ENCODE data around the gene WFDC10B. TPM values are rescaled to one million over a fixed set of nuclear protein-coding genes. Genes with fewer than 3 reads are reported as not detected.
"Not testable (repeated sequence)": the region's sequence is repeated elsewhere in the genome, so short reads cannot be mapped to it uniquely, and the experiment has no call there.

WFDC10B gene
- total RNA-seq, 4 donors from 2014 or later = 1.9 TPM; not detected in 3

DNA sequence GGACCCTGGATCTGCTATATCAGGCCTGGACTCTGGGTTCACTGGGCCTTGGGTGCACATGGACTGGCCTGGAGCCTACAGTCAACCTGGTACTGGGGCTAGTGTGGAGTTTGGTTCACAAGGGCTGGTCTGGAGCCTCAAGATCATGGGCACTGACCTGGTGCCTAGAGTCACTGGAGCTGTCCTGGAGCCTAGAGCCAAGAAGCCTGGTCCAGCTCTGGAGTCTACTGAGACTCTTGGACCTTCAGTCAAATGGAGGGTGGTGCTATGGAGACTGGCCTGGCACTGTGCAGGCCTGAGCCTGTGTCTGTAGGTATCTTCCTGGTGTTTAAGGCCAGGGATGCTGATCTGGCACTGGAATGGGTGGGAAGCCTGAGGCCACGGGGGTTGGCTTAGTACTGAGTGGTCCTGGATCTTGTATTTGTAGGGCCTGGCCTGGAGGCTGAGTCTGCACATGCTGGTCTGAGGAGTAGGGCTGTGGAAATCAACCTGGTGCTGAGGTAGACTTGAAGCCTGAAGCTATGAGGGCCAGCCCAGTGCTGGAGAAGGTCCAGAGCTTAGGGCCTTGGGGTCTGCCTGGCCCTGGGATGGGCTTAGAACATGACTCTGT is 57.3 kb downstream of the WFDC10B start:
- 67% methylated on average over 1 of the region's 1 CpG; no CpG with 5 or more reads in 1 of the 2 donors for WGBS, 2 donors (ENCODE audit: low coverage in 1 of 2)
- Histone ChIP-seq H3K27ac (no peak overlapping the region), H3K4me3 (no peak overlapping the region), H3K9me3 (no peaks in the 10 kb centered on the region), H3K36me3 (no peaks in the 10 kb centered on the region), H3K27me3 (no peaks in the 10 kb centered on the region), H3K4me1 (no peaks in the 10 kb centered on the region)
- TF ChIP-seq EP300 (IDR thresholded peaks at IDR 0.05; ENCODE audit: low read depth) (no peak), POLR2AphosphoS5 (IDR thresholded peaks at IDR 0.05) (no peak), POLR2A (IDR thresholded peaks at IDR 0.05) (no peak)
- TF ChIP-seq, protein P1, sequence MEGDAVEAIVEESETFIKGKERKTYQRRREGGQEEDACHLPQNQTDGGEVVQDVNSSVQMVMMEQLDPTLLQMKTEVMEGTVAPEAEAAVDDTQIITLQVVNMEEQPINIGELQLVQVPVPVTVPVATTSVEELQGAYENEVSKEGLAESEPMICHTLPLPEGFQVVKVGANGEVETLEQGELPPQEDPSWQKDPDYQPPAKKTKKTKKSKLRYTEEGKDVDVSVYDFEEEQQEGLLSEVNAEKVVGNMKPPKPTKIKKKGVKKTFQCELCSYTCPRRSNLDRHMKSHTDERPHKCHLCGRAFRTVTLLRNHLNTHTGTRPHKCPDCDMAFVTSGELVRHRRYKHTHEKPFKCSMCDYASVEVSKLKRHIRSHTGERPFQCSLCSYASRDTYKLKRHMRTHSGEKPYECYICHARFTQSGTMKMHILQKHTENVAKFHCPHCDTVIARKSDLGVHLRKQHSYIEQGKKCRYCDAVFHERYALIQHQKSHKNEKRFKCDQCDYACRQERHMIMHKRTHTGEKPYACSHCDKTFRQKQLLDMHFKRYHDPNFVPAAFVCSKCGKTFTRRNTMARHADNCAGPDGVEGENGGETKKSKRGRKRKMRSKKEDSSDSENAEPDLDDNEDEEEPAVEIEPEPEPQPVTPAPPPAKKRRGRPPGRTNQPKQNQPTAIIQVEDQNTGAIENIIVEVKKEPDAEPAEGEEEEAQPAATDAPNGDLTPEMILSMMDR (IDR thresholded peaks at IDR 0.05) = no peak
- no peak for DNase-seq
- intact Hi-C loops (cut with DNase I; ENCODE audit: low total_unique reads) = no loop called here
- in situ Hi-C loops (cut with MboI; ENCODE audit: low pct_ligation_motif_present in 1 of 4, low pct_unique_long_range_greater_than_20kb in 1 of 4, low sequenced_read_pairs in 3 of 4) = no loop called here

DNA sequence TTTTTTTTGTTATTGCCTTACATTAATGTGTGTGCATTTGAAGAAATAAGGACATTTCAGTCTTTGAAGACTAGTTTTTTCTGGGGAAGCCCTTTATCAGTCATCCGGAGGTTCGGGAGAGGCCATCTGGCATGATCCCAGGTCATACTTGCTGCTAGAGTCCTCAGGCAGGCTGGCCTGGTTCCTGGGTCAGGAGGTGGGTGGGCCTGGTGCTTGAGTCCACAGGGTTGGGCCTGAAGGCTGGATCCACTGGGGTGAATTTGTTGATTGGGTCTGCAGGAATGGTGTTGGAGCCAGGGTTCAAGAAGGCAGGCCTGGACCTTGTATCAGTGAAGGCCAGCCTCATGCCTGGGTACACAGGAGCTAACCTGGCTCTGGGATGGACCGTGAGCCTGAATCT is 57.9 kb downstream of the WFDC10B start:
- no peaks in the 10 kb centered on the region for H3K36me3 ChIP-seq
- H3K27me3 ChIP-seq = no peaks in the 10 kb centered on the region
- in situ Hi-C loops (cut with MboI; ENCODE audit: low pct_ligation_motif_present in 1 of 4, low pct_unique_long_range_greater_than_20kb in 1 of 4, low sequenced_read_pairs in 3 of 4) = no loop called here
- DNase-seq = no peak
- TF ChIP-seq, protein P1 (IDR thresholded peaks at IDR 0.05) = no peak
- no peak for TF ChIP-seq POLR2A (IDR thresholded peaks at IDR 0.05)
- no peak for TF ChIP-seq EP300 (IDR thresholded peaks at IDR 0.05; ENCODE audit: low read depth)
- TF ChIP-seq POLR2AphosphoS5 (IDR thresholded peaks at IDR 0.05) = no peak
- H3K4me3 ChIP-seq = no peak overlapping the region
- H3K4me1 ChIP-seq = no peaks in the 10 kb centered on the region
- intact Hi-C loops (cut with DNase I; ENCODE audit: low total_unique reads) = no loop called here
- no peaks in the 10 kb centered on the region for H3K9me3 ChIP-seq
- 68 to 100% methylated on average over 1 to 3 of the region's 3 CpGs for WGBS, 2 donors (ENCODE audit: low coverage in 1 of 2)
- no peak overlapping the region for H3K27ac ChIP-seq

DNA sequence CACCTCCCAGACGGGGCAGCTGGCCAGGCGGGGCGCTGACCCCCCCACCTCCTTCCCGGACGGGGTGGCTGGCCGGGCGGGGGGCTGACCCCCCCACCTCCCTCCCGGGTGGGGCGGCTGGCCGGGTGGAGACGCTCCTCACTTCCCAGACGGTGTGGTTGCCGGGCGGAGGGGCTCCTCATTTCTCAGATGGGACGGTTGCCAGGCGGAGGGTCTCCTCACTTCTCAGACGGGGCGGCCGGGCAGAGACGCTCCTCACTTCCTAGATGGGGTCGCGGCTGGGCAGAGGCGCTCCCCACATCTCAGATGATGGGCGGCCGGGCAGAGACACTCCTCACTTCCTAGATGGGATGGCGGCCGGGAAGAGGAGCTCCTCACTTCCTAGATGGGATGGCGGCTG is 59.0 kb downstream of the WFDC10B start:
- WGBS, 2 donors (ENCODE audit: low coverage in 1 of 2) = 100% methylated on average over 6 of the region's 28 CpGs; no CpG with 5 or more reads in 1 of the 2 donors
- in situ Hi-C loops (cut with MboI; ENCODE audit: low pct_ligation_motif_present in 1 of 4, low pct_unique_long_range_greater_than_20kb in 1 of 4, low sequenced_read_pairs in 3 of 4) = not testable (repeated sequence)

DNA sequence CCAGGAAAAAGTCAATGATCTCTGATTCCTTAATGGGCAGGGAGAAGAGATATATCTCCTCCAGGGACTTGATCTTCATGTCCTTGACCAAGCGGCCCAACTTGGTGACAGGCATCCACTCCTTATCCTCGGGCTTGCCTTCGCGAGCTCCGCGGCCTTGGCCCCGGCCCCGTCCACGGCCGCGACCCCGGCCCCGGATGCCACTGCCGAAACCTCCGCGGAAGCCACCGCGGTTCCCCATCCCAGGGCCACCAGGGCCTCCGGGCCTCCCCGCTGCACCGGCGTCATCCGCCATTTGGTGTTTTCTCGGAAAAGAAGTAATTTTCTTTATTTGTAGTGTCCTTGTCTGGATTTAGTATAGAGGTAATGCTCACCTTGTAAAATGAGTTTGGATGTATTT is 63.7 kb downstream of the WFDC10B start:
- DNase-seq; intact Hi-C loops (cut with DNase I; ENCODE audit: low total_unique reads); H3K27ac ChIP-seq; H3K27me3 ChIP-seq; H3K4me1 ChIP-seq; H3K9me3 ChIP-seq; H3K4me3 ChIP-seq; in situ Hi-C loops (cut with MboI; ENCODE audit: low pct_ligation_motif_present in 1 of 4, low pct_unique_long_range_greater_than_20kb in 1 of 4, low sequenced_read_pairs in 3 of 4); H3K36me3 ChIP-seq: not testable (repeated sequence)
- WGBS, 2 donors (ENCODE audit: low coverage in 1 of 2) = 97% methylated on average over 24 of the region's 24 CpGs; no CpG with 5 or more reads in 1 of the 2 donors

More for the DNA sequence above, 59.0 kb downstream of the WFDC10B start:
- H3K4me1 ChIP-seq; H3K36me3 ChIP-seq; H3K27me3 ChIP-seq; intact Hi-C loops (cut with DNase I; ENCODE audit: low total_unique reads); DNase-seq; H3K4me3 ChIP-seq; H3K27ac ChIP-seq; H3K9me3 ChIP-seq: not testable (repeated sequence)

DNA sequence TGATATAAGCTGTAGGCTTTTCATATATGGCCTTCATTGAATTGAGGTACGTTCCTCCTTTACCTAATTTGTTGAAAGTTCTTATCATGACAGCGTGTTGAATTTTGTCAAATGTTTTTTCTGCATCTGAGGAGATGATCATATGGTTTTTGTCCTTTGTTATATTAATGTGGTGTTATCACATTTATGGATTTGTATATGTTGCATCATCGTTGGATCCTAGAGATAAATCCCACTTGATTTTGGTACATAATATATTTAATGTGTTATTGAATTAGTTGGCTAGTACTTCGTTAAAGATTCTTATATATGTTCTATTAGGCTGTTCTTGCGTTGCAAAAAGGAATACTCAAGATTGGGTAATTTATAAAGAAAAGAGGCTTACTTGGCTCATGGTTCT is 65.1 kb downstream of the WFDC10B start:
- Histone ChIP-seq H3K9me3 (no peaks in the 10 kb centered on the region), H3K27me3 (no peaks in the 10 kb centered on the region), H3K4me3 (no peak overlapping the region), H3K27ac (no peak overlapping the region), H3K36me3 (no peaks in the 10 kb centered on the region), H3K4me1 (no peaks in the 10 kb centered on the region)
- intact Hi-C loops (cut with DNase I; ENCODE audit: low total_unique reads) = no loop called here
- in situ Hi-C loops (cut with MboI; ENCODE audit: low pct_ligation_motif_present in 1 of 4, low pct_unique_long_range_greater_than_20kb in 1 of 4, low sequenced_read_pairs in 3 of 4) = no loop called here
- WGBS, 2 donors (ENCODE audit: low coverage in 1 of 2) = 79 to 81% methylated on average over 5 of the region's 5 CpGs
- no peak for TF ChIP-seq POLR2A (IDR thresholded peaks at IDR 0.05)
- no peak for TF ChIP-seq EP300 (IDR thresholded peaks at IDR 0.05; ENCODE audit: low read depth)
- TF ChIP-seq POLR2AphosphoS5 (IDR thresholded peaks at IDR 0.05) = no peak
- TF ChIP-seq, protein P1 (IDR thresholded peaks at IDR 0.05) = no peak
- no peak for DNase-seq
